ENCODE results near the gene ZNF580. TPM values are rescaled to one million over a fixed set of nuclear protein-coding genes. Genes with fewer than 3 reads are reported as not detected.
A peak's percentile ranks its signal among the peaks of the same experiment; 100 is the strongest.

ZNF580 gene
- total and polyA plus RNA-seq, 2 of the 8 experiments (the other 6 are each of a cell fraction or from before 2014, with no cell fraction given), result 12.0 to 24.6 TPM

GRCh38 chr19:55654868-55655647, 14.3 kb downstream of the ZNF580 start, which contains the start of gene U2AF2 (continued):
- TF ChIP-seq TAF1 (IDR thresholded peaks at IDR 0.05; ENCODE audit: low read depth, low read length) (peak; percentile 67), RNF2 (IDR thresholded peaks at IDR 0.05; ENCODE audit: borderline replicate concordance, low read depth, low read length, missing control alignments, poor library complexity, severe bottlenecking) (no peak), HDAC2 (IDR thresholded peaks at IDR 0.05; ENCODE audit: borderline replicate concordance in 1 of 2, low read depth in 2 of 2, low read length in 2 of 2) (0 out of 4 replicates have a peak, but pooled peaks of 1 of the 2 experiments have one; percentile 36), SUZ12 (IDR thresholded peaks at IDR 0.05; ENCODE audit: low read length) (no peak), FOSL1 (IDR thresholded peaks at IDR 0.05; ENCODE audit: insufficient read depth, low read depth, low read length) (no peak), NRF1 (IDR thresholded peaks at IDR 0.05; ENCODE audit: low read depth, low read length) (peak; percentile 65), KDM4A (IDR thresholded peaks at IDR 0.05; ENCODE audit: low read depth, low read length, severe bottlenecking) (peak; percentile 5), KDM1A (IDR thresholded peaks at IDR 0.05; ENCODE audit: borderline replicate concordance, low read length) (no peak), SIN3A (conservative IDR thresholded peaks at IDR 0.05 in 1 of 2, IDR thresholded peaks at IDR 0.05 in 1 of 2; ENCODE audit: low read depth in 1 of 2, low read length in 2 of 2) (peak; percentile 45 to 80; a peak in 2 of 4 replicates), YY1 (IDR thresholded peaks at IDR 0.05; ENCODE audit: low read depth, low read length) (peak; percentile 95), POU5F1 (IDR thresholded peaks at IDR 0.05; ENCODE audit: low read depth, low read length) (no peak), TBP (IDR thresholded peaks at IDR 0.05; ENCODE audit: low read depth, low read length) (peak; percentile 68), CBX5 (IDR thresholded peaks at IDR 0.05; ENCODE audit: low read depth, low read length) (no peak), RAD21 (IDR thresholded peaks at IDR 0.05 in 1 of 2, conservative IDR thresholded peaks at IDR 0.05 in 1 of 2; ENCODE audit: low read depth in 2 of 2, low read length in 2 of 2) (no peak), USF2 (IDR thresholded peaks at IDR 0.05; ENCODE audit: low read length) (peak; percentile 51; the same call in 1 of the 2 replicates), TEAD4 (IDR thresholded peaks at IDR 0.05; ENCODE audit: low read depth, low read length) (no peak), KDM5A (IDR thresholded peaks at IDR 0.05; ENCODE audit: low read length) (no peak; the same call in 1 of the 2 replicates), EGR1 (IDR thresholded peaks at IDR 0.05; ENCODE audit: borderline replicate concordance, low read depth, low read length) (no peak), RFX5 (IDR thresholded peaks at IDR 0.05; ENCODE audit: borderline replicate concordance, low read depth, low read length) (no peak), SRF (IDR thresholded peaks at IDR 0.05; ENCODE audit: low read depth, low read length) (no peak), SP2 (IDR thresholded peaks at IDR 0.05; ENCODE audit: low read length) (no peak), GABPA (IDR thresholded peaks at IDR 0.05; ENCODE audit: borderline replicate concordance, insufficient read depth, low read length) (peak; percentile 84; the same call in 1 of the 2 replicates)

All from H1 (cell line).